ENCODE data around the gene CCDC187.

Gene CCDC187

DNA sequence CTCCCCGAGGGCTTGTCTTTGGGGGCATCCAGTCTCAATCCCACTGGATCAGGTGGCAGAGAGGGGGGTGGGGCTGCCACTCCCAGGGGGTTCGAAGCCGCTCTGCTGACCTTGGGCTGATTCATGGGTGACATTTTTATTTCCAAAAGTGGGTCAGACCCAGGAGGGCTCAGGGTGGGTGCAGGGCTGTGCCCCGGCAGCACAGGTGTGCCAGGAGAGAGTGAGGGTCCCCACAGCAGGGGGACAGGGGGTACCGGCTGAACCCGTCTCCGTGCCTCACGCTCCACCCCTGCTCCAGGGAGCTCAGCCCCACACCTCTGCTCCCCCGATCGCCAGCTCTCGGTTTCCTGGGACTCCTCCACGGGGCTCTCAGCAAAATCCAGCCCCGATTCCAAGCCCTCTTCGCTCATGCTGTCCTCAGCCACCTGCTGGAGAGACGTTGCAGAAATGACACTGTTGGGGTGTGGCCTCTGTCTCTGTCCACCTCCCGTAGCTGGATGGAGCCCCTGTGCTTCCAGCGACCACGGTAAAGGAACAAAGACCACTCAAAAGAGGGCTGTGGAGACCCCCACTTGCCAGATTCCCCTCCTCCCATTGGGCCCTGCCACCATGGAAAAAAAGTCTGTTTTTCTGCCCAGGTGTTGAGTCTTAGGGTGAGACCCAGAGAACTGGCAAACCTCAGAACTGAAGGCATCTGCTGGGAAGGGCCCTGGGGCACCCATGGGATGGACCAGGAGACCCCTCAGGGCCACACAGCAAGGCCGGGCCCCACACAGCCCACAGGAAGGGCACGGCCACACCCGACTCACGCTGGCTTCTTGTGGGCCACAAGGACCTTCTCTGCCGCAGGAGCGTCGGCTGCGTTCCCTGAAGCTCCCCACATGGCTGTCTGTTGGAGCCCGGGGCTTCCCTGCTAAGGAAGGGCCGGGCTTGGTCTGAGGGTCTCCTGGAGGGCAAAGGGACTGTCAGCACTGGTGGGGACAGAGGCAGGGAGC is 47.7 kb downstream of the CCDC187 start:
- DNase-seq (ENCODE audit: extremely low read depth, low read depth), result no peak
- H3K4me3 ChIP-seq (replicated peaks; ENCODE audit: low read depth, low read length), result no peak overlapping the region
- TF ChIP-seq, protein P1, sequence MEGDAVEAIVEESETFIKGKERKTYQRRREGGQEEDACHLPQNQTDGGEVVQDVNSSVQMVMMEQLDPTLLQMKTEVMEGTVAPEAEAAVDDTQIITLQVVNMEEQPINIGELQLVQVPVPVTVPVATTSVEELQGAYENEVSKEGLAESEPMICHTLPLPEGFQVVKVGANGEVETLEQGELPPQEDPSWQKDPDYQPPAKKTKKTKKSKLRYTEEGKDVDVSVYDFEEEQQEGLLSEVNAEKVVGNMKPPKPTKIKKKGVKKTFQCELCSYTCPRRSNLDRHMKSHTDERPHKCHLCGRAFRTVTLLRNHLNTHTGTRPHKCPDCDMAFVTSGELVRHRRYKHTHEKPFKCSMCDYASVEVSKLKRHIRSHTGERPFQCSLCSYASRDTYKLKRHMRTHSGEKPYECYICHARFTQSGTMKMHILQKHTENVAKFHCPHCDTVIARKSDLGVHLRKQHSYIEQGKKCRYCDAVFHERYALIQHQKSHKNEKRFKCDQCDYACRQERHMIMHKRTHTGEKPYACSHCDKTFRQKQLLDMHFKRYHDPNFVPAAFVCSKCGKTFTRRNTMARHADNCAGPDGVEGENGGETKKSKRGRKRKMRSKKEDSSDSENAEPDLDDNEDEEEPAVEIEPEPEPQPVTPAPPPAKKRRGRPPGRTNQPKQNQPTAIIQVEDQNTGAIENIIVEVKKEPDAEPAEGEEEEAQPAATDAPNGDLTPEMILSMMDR (IDR thresholded peaks at IDR 0.05; ENCODE audit: low read depth, low read length, missing control alignments), result peak; percentile 14

DNA sequence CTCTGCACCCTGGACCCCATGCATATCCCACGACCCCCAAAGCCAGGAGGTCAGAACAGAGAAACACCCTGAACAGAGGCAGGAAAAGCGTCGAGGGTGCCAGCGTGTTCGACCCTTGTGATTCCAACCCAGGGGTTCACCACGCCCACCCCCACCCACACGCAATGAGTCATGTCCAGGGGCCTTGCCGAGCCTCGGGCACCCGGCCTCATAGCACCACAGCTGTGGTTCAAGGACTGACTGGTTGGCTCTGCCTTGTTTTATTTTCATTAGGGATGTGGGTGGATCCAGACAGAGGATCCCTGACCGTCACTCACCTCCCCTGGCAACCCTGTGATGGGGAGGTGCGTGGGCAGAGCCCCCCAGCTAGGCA is 48.7 kb downstream of the CCDC187 start:
- DNase-seq (ENCODE audit: extremely low read depth, low read depth), result no peak
- no peak overlapping the region for H3K4me3 ChIP-seq (replicated peaks; ENCODE audit: low read depth, low read length)
- TF ChIP-seq, protein P1 (IDR thresholded peaks at IDR 0.05; ENCODE audit: low read depth, low read length, missing control alignments), result no peak

DNA sequence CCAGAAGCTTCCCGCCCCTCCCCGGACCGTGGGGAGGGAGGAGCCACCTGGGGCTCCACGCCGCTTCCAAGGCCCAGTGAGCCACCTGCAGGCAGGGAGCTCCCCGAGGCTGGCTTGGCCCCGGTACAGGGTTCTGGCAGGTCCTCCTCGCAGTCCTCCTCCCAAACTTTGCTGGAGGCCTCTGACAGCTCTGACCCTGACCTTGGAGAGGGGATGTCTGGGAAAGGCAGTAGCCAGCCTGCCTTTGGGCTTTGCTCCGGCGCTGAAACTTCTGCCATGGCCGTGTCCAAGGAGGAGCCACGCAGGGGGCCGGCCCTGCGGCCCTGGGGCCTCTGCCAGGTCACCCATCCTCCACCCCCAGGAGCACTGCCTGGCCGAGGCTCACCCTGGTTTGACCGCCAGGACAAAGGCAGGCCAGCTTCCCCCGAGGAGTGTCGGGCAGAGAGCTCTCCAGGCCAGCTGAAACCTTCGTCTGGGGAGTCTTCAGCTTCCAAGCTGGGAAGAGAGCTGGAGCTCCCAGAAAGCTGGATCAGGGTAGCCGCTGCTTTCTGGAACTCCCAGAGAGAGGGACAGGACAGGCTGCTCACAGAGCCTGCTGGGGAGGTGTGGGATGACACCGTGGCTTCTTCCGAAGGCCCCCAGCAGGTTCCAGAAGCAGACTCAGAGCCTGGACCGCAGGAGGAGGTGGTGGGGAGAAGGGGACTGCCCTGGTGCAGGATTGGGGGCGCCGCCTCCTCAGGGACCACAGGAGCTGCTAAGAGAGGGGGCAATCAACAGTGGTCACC is 49.3 kb downstream of the CCDC187 start:
- no peak overlapping the region for H3K4me3 ChIP-seq (replicated peaks; ENCODE audit: low read depth, low read length)
- no peak for DNase-seq (ENCODE audit: extremely low read depth, low read depth)
- TF ChIP-seq, protein P1 (IDR thresholded peaks at IDR 0.05; ENCODE audit: low read depth, low read length, missing control alignments), result no peak

DNA sequence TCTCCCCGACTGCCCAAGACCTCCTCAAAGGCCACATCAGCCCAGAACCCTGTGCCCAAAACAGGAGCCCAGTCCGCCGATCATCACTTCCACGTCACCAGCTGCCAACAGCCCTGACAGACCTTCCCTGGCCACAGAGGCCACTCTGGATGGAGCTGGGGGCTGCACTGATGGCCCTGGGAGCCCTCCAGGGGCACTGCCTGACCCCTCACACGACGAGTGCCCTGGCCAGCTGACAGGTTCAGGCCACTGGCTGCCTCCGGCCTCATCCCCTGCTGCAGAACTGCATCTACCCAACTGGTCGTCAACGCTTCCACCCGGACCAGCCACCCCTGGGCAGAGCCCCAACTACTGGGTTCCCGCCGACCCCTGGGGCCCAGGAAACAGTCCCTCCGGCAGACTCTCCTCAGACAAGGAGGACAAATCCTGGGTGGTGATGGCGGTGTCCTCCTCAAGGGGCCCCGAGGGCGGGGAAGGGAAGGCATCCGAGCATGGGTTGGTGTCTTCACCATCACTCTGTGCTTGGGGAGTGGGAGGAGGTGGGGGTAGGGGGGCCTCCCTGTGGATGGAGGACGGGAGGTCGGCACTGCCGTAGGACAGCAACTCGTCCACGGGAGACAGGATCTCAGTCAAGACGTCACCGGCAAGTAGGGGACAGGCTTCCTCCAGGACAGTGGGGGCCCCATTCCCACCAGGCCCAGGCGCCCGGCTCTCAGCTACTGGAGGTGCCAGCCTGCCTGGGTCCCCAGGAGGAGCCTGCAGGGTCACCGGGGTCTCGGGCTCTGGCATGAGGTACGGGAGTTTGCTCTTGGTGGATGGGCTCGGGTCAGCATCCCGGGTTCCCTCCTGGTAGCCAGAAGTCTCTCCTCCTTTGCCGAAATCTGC is 50.4 kb downstream of the CCDC187 start:
- H3K4me3 ChIP-seq (replicated peaks; ENCODE audit: low read depth, low read length), result no peak overlapping the region
- no peak for DNase-seq (ENCODE audit: extremely low read depth, low read depth)
- TF ChIP-seq, protein P1 (IDR thresholded peaks at IDR 0.05; ENCODE audit: low read depth, low read length, missing control alignments), result no peak

DNA sequence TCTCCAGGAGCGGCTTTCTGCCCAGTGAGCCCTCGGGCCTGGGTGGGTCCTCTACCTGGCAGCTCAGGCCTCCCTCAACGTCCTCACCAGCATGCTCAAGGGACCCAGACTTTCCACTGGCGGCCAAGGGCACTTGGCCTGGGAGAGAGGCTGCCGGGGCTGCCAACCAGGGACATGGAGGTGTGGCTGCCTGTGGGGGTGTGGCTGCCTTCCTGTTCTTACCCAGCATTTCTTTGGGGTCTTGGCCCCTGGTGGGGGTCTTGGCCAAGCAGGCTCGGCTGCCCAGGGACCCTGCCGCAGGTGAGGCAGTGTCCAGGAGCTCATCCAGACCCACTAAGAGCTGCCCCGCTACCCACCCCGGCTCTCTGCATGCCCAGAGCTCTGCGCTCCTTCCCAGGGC is 51.0 kb downstream of the CCDC187 start:
- H3K4me3 ChIP-seq (replicated peaks; ENCODE audit: low read depth, low read length), result no peak overlapping the region
- DNase-seq (ENCODE audit: extremely low read depth, low read depth), result no peak
- TF ChIP-seq, protein P1 (IDR thresholded peaks at IDR 0.05; ENCODE audit: low read depth, low read length, missing control alignments), result no peak

DNA sequence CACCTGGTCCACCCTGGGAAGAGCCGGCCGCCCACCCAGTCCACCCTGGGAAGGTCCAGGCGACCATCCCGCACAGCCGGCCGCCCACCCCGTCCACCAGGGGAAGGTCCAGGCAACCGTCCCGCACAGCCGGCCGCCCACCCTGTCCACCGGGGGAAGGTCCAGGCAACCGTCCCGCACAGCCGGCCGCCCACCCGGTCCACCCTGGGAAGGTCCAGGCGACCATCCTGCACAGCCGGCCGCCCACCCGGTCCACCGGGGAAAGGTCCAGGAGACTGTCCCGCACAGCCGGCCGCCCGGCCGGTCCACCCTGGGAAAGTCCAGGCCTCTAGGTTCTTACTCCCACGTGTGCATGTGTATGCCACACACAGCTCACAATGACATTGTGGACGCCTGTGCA is 51.6 kb downstream of the CCDC187 start:
- TF ChIP-seq, protein P1 (IDR thresholded peaks at IDR 0.05; ENCODE audit: low read depth, low read length, missing control alignments), result no peak
- H3K4me3 ChIP-seq (replicated peaks; ENCODE audit: low read depth, low read length), result no peak overlapping the region
- DNase-seq (ENCODE audit: extremely low read depth, low read depth), result no peak

All from HFF-Myc (cell line).